ENCODE results near the gene ADTRP.
A peak's percentile ranks its signal among the peaks of the same experiment; 100 is the strongest.

Gene ADTRP, protein sequence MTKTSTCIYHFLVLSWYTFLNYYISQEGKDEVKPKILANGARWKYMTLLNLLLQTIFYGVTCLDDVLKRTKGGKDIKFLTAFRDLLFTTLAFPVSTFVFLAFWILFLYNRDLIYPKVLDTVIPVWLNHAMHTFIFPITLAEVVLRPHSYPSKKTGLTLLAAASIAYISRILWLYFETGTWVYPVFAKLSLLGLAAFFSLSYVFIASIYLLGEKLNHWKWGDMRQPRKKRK

DNA sequence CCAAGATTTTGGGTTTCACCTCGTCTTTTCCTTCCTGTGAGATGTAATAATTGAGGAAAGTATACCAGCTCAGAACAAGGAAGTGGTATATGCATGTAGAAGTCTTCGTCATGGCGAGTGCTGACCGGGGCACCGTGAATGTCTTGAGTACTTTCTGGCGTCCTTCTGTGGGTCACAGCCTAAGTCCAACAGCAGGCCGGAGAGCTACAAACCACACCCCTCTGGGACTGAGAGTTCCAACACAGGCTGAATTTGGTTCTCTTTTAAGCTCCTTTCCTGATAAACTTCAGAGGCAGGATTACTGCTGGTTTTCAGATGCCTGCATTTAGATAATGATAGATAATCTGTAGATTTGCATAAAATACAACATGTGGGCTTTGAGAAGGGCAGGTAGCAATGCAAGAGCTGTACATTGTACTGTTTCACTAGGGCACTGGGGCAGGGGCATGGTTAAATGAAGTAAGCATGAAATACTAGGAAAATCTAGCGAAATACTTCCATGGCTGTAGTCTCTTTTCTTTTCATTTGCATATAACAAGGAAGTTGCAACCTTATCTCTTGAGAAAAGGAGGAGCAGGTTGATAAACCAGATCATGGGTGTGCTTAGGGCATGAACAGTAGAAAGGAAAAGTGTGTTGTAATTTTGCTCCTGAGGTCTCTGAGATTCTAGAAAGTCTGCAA is at the start of gene ADTRP:
Gene ADTRP, minus strand, starts transcription at position 156 of the 681 bp plus-strand sequence. Its CDS starts 44 bp downstream, at position 112.
- no peak for DNase-seq
- intact Hi-C loops (cut with DNase I), result no loop called here

DNA sequence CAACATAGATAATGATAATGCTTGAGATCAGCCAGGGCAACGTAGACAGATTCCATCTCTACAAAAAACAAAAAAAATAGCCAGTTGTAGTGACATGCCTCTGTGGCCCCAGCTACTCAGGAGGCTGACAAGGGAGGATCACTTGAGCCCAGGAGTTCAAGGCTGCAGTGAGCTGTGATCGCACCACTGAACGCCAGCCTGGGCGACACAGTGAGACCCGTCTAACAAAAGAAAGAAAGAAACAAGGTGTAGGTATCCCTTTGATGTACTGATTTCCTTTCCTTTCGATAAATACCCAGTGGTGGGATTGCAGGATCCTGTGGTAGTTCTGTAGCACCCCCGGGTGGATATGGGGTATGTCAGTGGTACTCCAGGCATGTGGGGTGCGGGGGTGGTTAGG is 48.2 kb upstream of the ADTRP start:
- peak in 1 of 10 donors; percentile 54 for DNase-seq
- intact Hi-C loops (cut with DNase I), result no loop called here

DNA sequence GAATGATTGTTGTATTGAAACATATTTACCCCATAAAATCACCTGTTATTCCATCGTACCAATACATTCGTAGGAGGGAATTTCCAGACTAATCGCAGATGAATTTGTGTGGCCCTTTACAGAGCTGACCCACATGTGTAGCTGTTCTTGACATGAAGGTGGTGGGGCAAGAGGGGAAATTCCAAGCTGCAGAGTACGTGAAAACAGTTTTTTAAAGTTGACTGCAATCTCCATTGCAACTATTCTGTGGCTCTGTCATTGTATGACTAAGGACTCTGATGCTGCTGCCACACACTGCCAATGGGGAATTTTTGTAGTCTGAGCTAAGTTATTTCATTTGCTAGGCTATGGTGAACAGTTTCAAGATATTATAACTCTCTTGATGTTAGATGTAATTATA is 46.4 kb upstream of the ADTRP start:
- no peak for DNase-seq
- intact Hi-C loops (cut with DNase I), result no loop called here

DNA sequence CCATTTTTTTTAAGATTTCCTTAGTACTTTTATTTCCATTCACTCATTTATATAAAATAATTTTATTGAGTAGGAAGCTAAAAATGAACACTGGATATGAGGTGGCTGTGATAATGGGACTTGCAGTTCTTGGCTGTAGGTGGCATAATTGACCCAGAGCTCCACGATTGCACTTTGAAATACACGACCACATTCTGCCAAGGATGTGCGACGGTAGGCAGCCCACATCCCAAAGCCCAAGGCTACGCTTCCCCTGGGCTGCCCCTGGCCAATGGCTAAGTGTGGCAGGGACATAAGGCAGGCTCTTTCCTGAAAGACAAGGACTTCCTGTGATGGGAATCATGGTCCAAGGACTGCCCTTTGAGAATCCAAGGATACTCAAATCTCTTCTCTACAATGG is 43.7 kb upstream of the ADTRP start:
- DNase-seq, result no peak
- intact Hi-C loops (cut with DNase I), result no loop called here

DNA sequence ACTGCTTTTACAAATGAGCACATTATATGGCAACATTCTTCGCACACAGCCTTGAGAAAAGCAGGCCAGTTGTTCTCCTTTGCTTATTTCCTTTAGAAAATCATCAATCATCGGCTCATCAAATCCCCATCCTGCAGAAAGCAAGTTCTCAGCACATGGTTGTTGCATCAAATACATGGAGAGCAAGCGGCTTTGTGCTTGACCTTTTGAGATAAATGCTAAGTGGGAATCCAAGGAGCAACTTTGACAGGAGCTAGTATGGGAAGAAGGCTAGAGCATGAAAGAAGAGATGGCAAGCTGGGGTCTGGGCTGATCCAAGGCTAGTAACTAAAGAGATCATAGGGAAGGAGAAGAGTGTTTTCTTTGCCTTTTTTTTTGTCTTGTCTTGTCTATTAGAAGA is 43.2 kb upstream of the ADTRP start:
- DNase-seq, result no peak
- intact Hi-C loops (cut with DNase I), result no loop called here

DNA sequence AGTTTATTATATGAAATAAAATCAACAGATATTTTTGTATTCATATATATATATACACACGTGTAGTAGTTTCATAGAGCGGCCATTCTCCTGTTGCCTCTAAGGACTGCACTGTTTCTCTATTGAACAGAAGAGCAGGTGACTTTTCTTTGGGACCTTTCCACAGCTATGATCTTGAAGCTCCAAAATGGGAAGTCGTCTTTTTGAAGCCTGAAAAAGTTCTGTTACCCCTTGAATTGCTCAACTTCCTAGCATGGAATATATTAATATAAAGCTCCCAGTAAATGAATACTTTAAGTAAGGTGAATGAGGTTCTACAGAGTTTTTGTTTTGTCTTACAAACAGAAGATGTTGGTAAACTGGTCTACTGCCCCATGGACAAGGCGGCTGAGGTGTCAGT is 42.2 kb upstream of the ADTRP start:
- intact Hi-C loops (cut with DNase I), result no loop called here
- no peak for DNase-seq

DNA sequence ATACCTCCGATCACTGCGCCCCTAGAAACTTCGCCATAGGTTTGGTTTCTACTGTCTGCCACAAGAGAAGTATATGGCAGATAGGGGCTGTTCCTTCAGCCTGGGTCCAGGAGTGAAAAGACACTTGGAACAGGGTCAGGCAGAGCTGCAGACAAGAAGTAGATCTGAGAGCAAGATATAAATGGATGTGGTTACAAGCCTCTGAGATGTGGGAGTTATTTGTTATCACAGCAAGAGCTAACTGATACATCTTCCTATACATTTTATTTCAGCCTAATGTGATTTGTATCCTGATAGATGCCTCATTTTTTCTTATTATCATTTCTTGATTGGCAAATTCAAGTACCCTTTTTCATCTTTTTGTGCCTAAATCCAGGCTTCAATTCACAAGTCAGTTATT is 40.9 kb upstream of the ADTRP start:
- intact Hi-C loops (cut with DNase I), result no loop called here
- no peak for DNase-seq

DNA sequence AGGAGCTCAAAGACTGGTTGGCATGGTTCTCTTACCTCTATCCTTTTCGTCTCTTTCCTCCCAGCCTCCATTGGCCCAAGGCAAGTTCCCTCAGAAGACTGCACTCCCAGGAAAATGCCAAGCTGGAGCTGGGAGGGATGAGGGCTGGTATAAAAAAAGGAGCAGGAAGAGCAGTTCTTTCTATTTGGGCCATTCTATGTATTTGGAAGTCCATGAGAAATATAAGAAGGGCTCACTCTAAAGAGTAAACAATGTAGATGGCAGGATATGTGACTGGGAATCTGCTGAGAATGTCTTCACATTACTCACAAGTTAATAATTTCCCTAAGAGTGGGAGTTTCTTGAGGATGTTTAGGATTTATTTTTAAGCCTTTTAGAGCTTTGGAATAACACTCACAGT is 36.6 kb upstream of the ADTRP start:
- intact Hi-C loops (cut with DNase I), result no loop called here
- no peak for DNase-seq

DNA sequence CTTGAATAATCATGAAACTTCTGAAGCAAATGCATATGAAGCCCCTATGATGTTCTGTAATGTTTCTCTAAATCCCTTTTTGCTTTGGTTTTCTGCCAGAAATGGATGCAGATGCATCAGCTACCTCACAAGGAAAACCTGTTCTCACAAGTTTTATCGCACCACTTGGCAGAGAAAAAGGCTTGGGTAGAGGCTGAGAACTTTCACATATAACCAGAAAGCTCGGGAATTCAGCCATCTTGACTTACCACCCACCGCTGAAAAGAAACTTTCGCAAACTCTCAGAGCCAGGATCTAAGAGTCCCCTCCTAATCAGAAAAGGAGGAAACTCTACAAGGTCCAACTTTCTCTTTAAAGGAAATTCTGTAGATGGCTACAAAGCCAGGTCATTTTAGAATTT is 36.2 kb upstream of the ADTRP start:
- intact Hi-C loops (cut with DNase I), result no loop called here
- no peak for DNase-seq

DNA sequence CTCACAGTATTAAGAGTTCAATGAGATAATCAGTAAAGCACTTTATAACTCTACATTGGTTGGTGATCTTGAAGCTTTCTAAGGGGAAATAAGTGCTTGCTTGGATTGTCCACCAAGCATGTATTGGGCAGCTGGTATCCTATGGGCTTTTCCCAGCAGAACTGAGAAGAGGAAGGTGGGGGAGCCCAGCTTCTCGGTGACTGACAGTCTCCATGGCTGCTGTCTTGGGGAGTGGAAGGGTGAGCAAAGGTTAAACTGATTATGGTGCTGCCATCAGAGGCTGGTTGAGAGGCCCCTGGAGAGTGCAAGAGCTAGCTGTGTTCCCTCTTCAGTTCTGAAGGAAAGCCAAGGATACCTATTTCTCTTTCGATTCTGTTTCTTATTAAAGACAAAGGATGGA is 35.5 kb upstream of the ADTRP start:
- no peak for DNase-seq
- intact Hi-C loops (cut with DNase I), result no loop called here

DNA sequence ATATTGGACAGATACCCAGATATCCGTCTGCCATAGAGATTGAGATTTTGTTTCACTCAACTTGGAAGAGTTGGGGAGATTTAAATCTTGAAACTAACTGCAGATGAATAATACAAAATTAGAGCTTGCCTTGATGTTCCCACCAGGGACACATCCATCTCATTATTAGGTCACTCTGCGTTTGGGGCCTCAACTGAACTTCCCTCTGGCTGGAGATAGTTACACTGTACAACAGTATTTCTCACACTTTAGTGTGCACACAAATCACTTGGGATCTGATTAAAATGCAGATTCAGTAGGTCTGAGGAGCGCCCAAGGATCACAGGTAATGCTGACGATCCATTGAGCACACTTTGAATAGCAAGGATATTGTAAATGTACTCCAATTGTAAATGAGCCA is 35.0 kb upstream of the ADTRP start:
- intact Hi-C loops (cut with DNase I), result no loop called here
- DNase-seq, result no peak

DNA sequence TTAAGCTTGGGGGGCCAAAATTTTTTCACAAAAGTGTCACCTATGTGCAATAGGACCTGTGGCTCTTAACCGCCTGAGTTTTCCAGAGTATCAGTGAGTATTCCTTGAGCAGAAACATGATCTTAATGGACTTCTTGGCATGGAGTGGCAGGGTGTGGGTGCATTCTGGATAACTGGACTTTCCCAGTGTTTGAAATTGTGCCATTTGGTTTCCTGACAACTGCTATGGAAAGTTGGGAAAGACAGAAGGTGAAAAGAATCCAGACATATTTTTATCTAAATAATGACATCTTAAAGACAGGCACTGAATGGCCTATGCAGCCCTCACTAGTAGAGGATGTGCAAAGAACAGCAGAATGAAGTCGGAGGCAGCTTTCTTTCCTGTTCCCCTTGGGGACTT is 34.3 kb upstream of the ADTRP start:
- intact Hi-C loops (cut with DNase I), result no loop called here
- DNase-seq, result no peak

DNA sequence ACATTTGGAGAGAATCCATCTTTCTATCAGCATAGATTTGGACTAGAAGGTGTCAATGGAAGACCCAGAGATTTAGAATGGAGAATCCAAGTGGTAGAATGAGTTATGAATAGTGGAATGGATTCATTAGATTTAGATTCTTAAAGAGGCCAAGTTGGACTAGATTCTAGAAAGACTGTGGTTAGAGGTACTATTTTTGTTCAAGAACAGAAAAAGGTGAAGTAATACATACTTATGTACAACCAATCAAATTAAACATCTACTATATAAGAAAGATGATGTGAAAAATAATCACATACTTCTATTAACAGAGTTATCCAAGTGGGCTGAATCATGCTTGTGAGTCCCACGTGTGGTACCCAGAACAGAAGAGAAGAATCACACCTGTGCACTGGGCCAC is 33.8 kb upstream of the ADTRP start:
- intact Hi-C loops (cut with DNase I), result no loop called here
- no peak for DNase-seq

DNA sequence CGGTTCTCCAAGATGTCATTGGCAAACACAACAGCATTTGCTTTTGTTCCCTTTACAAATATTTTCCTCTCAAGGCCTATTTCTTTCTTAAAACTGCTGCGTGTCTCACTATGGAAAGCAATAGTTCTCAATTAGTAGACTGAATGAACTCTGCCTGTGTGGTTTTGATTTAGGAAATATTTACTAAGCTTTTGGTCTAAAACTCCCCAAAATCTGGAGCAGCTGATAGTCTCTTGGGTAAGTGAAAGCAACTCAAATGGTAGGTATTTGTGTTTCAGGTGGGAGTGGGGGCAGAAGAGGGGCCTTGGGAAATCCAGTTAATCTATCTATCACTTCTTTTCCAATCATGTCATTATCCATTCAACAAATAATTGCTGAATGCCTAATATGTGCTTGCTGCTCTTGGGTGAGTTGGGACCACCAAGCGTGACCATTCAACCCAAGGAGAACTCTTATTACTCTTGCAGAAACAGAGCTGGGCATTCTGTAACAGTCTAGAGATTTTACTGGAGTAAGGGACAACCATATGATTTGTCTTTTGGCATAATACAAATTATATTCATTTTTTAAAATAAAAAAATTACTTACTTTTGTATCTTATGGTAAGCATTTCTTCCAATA is 33.2 kb upstream of the ADTRP start:
- no peak for DNase-seq
- intact Hi-C loops (cut with DNase I), result no loop called here

DNA sequence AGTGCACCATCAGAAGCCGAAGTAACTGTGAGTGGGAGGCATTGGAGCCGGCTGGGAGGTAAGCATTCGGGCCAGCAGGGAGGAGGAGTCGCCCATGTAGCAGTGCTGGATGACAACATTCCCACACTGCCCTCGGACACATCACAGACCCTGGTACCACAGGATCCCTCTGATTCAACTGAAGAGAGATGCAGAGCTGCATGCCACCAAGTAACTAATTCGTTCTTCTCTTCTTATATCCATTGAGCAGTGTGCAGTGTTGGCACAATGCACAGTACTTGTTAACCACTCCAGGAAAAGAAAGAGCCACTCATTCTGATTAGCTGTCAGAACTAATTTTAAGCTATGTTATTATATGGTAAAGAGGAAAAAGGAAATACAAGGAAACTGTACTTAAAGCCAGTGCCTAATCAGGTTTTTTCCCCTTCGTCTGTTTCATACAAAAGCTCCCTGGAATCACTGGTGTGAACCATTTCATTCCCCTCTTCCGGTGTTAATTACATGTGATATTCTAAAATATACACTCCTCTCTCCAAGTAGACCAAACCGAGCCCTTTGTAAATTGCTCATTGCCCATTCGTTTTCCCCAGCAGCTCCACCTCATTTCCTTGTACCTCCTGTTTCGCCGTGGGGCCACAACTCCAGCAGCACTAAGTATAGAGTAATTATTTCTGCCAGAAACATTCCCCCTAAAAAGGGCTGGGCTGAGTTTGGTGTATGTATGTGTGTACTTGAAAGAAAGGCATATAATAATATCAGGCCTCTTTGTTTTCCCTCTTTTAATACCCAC is 32.4 kb upstream of the ADTRP start:
- peak in 6 of 10 donors; percentile 11 to 84 (median 57) for DNase-seq
- intact Hi-C loops (cut with DNase I), result no loop called here

DNA sequence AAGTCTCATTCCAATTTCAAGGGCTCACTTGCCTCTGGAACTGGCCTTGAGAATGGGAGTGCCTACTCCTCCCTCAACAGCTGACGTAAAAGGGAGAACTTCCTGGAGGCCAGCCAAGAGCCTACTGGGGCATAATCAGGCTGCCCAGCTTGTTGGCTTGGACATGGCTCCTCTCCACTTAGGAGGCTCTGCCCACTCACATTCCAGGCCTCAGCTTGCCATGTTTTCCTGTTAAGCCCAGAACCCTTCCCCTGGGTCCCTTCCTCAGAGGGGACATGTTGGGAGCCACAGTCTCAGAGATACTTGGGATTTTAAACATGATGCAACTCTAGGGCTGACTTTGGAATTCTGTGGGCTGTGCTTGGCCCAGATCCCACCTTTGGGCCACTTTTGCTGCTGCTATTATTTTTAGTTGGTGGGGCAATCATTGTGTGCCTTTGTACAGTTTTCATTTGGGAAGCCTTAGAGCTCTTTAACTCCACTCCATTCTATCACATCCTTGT is 31.5 kb upstream of the ADTRP start:
- DNase-seq, result peak in 6 of 10 donors; percentile 10 to 60 (median 28)
- intact Hi-C loops (cut with DNase I), result no loop called here

DNA sequence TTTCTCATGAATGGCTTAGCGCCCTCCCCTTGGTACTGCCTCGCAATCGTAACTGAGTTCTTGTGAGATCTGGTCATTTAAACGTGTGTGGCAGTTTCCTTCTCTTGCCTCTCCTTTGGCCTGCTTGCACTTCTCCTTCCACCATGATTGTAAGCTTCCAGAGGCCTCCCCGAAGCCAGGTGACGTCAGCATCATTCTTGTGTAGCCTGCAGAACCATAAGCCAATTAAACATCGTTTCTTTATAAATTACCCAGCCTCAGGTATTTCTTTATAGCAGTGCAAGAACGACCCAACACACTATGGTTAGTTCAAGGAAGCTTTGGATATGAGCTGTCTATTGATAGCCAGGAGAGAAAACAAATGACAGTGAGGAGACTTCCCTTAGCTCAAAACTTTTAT is 29.5 kb upstream of the ADTRP start:
- DNase-seq, result no peak
- intact Hi-C loops (cut with DNase I), result no loop called here

DNA sequence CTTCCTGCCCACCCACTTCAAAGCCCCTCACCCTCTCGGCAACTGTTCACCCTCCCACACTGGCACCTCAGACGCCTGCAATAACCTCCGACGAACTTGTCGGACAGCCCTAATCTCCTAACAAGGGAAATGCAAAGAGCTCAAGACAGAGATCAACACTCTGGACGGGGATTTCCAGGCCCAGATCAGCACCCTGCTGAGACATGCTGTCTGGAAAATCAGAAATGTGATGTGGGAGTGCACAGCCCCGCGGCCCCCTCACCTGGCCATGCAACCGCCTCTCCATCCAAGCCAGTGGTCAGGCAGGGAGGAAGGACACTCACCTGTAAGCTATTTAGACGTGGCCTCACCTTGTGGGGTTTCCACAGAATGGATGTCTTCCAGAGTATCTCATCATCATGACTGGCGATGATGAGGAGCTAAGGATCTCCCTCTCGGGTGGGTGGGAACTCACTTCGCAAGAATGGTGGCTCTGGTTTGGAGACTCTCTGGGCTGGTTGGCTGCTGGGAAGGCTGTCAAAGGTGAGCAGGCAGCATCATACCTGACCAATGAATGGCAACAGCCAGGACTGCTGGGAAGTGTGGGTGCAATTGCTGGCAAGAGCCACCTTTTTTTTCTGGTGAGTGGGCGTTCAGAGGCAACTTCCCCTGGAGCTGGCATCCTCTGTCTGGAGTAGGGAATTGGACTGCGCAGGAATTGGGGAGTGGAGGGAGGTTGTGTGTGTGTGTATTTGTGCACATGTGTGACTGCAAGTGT is 28.1 kb upstream of the ADTRP start:
- intact Hi-C loops (cut with DNase I), result no loop called here
- peak in 3 of 10 donors; percentile 13 to 70 (median 14) for DNase-seq

DNA sequence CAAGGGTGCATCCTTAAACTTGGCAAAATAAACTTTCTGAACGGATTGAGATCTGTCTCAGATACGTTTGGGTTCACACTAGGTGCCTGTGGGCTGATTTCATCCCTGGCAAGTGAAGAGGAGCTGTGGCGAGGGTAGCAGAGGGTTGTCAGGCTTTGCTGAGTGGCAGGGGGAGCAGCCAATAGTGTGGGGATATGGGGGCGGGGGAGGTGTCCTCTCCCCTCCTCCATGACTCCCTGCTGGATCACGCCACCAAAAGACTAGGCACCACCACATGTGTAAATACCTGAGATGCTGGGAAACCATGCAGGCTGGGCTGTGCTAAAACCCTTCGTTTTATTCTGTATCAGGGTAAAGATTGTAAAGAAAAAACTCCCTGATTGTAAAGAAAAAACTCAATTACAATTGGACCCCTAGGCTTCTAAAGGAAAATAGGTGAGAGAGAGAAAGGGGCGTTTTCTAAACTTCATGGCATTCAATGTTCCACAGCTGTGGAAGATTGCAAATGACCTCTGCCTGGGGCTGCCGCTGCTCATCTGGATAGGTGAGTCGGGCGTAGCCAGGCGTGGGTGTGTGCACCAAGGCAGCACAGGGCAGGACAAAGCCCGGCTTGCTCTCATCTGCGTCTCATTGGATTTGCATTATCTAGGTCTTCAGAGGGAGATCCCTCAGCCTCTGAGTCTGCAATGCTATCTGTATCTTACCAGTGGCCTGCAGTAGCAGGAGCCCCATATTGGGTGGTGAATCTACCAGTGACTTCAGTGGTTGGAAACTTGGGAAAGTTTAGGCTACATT is 26.9 kb upstream of the ADTRP start:
- DNase-seq, result no peak
- intact Hi-C loops (cut with DNase I), result no loop called here

DNA sequence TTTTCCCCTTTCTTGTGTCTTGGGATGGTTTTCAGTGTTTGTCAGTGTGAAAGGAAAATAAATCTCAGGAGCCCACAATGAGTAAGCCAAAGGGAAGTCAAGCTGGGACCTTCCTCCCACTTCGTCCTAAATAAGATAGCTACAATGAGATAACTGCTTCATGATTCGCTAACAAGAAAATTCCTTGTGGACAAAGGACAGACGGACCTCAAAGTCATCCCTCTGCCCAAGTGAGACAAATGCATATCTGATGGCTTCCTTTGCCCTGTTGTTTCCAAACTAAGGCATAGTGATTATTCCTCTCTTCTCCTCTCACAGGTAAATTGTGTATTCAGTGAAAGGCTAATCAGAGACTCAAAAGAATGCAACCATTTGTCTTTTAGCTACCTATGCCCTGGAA is 26.1 kb upstream of the ADTRP start:
- no peak for DNase-seq
- intact Hi-C loops (cut with DNase I), result no loop called here
